Measurements from ENCODE around the gene CBLB.

The CBLB gene
- long read RNA-seq, donor 1, full-length matches to known transcripts: 1 of 1 reads
- long read RNA-seq, donor 1, partial matches to known transcripts: 0 of 1 reads
- long read RNA-seq, donor 1, other reads (novel, unspliced or antisense): 0 of 1 reads
- long read RNA-seq, donor 2: 0 reads
- long read RNA-seq, donor 3, partial matches to known transcripts: 8 of 8 reads
- long read RNA-seq, donor 3, other reads (novel, unspliced or antisense): 0 of 8 reads
- long read RNA-seq, donor 4, full-length matches to known transcripts: 2 of 16 reads
- long read RNA-seq, donor 4, partial matches to known transcripts: 14 of 16 reads
- long read RNA-seq, donor 4, other reads (novel, unspliced or antisense): 0 of 16 reads
- long read RNA-seq, donor 5, full-length matches to known transcripts: 2 of 10 reads
- long read RNA-seq, donor 5, partial matches to known transcripts: 8 of 10 reads
- long read RNA-seq, donor 5, other reads (novel, unspliced or antisense): 0 of 10 reads
- long read RNA-seq, donor 6, full-length matches to known transcripts: 4 of 4 reads
- long read RNA-seq, donor 6, partial matches to known transcripts: 0 of 4 reads
- long read RNA-seq, donor 6, other reads (novel, unspliced or antisense): 0 of 4 reads
- long read RNA-seq, donor 7, full-length matches to known transcripts: 1 of 14 reads
- long read RNA-seq, donor 7, partial matches to known transcripts: 13 of 14 reads
- long read RNA-seq, donor 7, other reads (novel, unspliced or antisense): 0 of 14 reads
- long read RNA-seq, donor 8, full-length matches to known transcripts: 5 of 5 reads
- long read RNA-seq, donor 8, partial matches to known transcripts: 0 of 5 reads
- long read RNA-seq, donor 8, other reads (novel, unspliced or antisense): 0 of 5 reads

- peak; percentile 99 for DNase-seq
Observed at GRCh38 chr3:105868742-105869530, at the start of gene CBLB. Gene CBLB, minus strand, starts transcription at chr3:105869012. Its CDS starts 1,435 bp downstream, at chr3:105867577.

GRCh38 chr3:105916767-105917166 is 48.0 kb upstream of the CBLB start:
- no peak for DNase-seq

- DNase-seq: no peak
Observed at GRCh38 chr3:105915524-105915923, 46.7 kb upstream of the CBLB start.

- no peak for DNase-seq
Observed at GRCh38 chr3:105913616-105914015, 44.8 kb upstream of the CBLB start.

GRCh38 chr3:105912891-105913290 is 44.1 kb upstream of the CBLB start:
- DNase-seq: no peak

GRCh38 chr3:105911496-105911895 is 42.7 kb upstream of the CBLB start:
- no peak for DNase-seq

GRCh38 chr3:105907777-105908176 is 39.0 kb upstream of the CBLB start:
- DNase-seq: no peak

- no peak for DNase-seq
Observed at GRCh38 chr3:105906836-105907235, 38.0 kb upstream of the CBLB start.

GRCh38 chr3:105906345-105906744 is 37.5 kb upstream of the CBLB start:
- no peak for DNase-seq

GRCh38 chr3:105905328-105905727 is 36.5 kb upstream of the CBLB start:
- DNase-seq: no peak

GRCh38 chr3:105904678-105905284 is 36.0 kb upstream of the CBLB start:
- no peak for DNase-seq

GRCh38 chr3:105904251-105904650 is 35.4 kb upstream of the CBLB start:
- DNase-seq: no peak

GRCh38 chr3:105899516-105899915 is 30.7 kb upstream of the CBLB start:
- DNase-seq: no peak

GRCh38 chr3:105891101-105891500 is 22.3 kb upstream of the CBLB start:
- DNase-seq: no peak

GRCh38 chr3:105888621-105889579 is 20.1 kb upstream of the CBLB start:
- no peak for DNase-seq

GRCh38 chr3:105885256-105885655 is 16.4 kb upstream of the CBLB start:
- DNase-seq: no peak

- DNase-seq: no peak
Observed at GRCh38 chr3:105883798-105884377, 15.1 kb upstream of the CBLB start.

GRCh38 chr3:105880681-105881290 is 12.0 kb upstream of the CBLB start:
- DNase-seq: no peak

- DNase-seq: no peak
Observed at GRCh38 chr3:105878061-105878460, 9.2 kb upstream of the CBLB start.

GRCh38 chr3:105877336-105877910 is 8.6 kb upstream of the CBLB start:
- no peak for DNase-seq
